Brain pericyte (primary cell): ENCODE results near the gene NSG1.
"Not testable (repeated sequence)": the region's sequence is repeated elsewhere in the genome, so short reads cannot be mapped to it uniquely, and the experiment has no call there.

Source experiments
- DNase-seq: peaks from one replicate; pipeline ENCODE4 v3.0.0-alpha.2; 2012; ENCODE audit warnings: low read depth, low spot score

NSG1 gene

DNA sequence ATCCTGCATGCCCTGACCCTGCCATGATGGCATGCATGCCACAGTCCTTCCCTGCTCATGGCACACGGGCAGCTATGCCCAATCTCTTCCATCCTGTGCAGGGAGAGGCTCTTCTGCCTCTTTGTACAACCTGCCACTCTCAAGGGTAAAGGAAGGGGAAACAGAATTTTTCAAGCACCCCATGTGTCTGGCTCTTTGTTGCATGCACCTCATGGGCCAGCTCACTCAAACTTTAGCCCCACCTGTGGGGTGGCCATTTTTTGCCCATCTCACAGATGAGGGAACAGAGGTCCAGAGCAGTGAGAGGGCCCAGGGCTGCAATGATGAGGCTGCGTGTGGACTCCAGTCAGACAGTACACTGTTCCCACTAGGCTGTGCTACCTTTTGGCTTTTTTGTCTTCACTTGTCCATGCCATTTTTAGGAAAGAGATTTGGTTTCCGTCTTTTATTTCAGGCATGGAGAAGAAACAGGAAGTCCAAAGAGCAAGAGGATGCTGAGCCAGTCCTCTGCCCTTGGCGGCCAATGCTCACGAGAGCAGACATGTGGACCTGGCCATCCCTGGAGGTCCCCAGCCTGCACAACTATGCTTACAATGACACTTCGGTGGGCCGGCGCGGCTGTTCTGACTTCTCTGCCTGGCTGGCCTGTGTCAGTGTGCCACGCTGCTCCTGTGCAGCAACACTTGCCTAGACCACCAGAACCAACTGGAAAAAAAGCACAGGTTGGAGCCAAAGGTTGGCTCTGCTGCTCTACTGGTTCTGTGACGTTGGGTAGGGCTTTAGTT lies 45.6 kb downstream of the NSG1 start:
- no peak for DNase-seq

DNA sequence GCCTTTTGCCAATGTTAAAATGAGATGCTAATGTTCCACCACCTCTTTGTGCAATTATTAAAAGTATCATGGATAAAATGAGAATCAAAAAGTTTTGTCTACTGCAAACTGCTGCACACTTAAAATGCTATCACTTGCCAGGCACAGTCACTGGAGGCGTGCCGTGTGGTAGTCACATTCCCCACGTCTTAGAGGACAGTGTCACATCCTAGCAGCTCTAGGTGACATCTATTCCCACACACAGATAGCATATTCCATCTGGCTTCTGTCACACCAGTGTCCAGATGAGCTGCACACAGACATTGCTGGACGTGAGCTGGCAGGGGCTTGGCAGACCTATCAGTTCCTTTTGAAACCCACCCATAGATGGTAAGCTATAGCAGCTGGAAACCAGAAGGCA lies 47.0 kb downstream of the NSG1 start:
- no peak for DNase-seq

DNA sequence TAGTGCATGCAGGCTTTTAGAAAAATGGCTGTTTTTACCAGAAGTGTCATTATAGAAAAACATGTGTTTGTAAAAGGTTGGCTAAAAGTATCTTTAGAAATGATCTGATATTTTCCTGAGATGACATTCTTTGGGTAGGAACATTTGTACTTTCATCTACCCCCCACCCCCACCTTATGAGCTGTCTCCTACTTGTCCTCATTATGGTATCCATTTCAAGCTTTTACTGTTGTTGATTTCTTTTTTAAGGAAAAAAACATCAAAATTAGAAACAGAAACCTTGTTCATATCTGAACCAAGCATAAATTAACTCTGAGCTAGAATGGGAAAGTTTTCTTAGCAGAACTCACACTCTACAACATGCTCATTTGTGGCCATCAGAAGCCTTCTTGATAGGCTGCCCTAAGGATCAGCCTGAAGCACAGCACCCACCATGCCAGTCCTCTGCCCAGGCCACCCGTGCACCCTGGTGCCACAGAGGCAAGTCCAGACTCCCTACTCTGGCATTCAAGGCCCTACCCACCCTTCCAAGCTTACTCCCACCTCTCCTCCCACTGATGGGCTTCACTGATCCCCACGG lies 49.4 kb downstream of the NSG1 start:
- DNase-seq: no peak

DNA sequence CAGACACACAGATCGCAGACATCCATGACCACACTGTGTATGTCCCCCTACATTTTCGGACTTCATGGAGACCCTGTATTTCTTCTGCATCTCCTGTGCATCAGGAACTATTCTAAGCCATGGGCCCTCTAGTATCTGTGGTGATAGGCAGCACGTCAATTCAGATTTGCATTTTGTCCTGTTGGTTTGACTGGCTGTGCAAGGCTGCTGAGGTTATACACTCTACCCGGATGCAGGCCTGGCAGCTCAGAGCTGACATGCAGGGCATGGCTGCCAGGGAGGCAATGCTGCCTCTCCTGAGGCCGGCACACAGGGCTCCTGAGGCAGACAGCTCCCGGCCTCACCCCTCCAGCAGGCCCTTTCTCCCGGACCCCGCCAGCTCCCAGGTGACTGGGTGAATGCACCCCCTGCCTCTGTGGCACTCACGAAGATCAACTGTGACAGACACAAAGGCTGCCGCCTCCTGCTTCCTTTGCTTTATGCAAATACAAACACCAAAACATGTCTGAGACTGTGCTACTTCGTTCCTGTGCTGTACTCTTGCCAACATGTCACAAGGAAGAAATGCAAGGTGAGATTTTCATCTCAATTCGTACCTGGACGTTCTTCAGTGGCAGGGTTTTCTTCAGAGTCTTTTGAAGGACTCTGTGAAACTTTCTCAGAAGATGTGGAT lies 51.0 kb downstream of the NSG1 start:
- DNase-seq: no peak

DNA sequence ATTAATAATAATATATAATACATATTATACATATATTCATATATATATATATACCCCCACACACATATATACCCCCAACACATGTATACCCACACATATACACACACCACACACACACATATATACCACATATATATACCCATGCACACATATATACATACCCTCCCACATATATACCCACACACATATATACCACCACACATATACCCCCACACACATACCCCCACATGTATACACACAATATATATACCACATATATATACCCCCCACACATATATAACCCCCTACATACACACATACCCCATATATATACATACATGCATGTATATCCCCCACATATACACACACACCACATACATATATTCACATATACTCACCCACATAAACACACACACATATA lies 52.0 kb downstream of the NSG1 start:
- DNase-seq: no peak

DNA sequence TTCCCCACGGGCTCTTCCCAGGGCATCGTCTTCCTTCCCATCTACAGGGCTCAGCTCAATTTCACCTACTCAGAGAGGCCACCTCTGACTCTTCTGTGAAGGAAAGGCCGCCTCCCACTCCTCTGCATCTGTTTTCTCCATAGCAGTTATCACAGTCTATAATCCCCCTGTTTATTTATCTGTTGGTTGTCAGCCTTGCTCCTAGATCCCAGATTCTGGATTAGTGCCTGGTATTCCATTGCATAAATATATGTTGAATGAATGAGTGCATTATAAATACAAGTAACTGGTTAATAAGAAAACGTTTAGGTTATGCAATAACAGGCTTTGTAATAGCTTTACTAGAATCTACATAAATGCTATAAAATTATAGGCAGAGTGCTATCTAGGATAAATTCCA lies 52.9 kb downstream of the NSG1 start:
- no peak for DNase-seq

DNA sequence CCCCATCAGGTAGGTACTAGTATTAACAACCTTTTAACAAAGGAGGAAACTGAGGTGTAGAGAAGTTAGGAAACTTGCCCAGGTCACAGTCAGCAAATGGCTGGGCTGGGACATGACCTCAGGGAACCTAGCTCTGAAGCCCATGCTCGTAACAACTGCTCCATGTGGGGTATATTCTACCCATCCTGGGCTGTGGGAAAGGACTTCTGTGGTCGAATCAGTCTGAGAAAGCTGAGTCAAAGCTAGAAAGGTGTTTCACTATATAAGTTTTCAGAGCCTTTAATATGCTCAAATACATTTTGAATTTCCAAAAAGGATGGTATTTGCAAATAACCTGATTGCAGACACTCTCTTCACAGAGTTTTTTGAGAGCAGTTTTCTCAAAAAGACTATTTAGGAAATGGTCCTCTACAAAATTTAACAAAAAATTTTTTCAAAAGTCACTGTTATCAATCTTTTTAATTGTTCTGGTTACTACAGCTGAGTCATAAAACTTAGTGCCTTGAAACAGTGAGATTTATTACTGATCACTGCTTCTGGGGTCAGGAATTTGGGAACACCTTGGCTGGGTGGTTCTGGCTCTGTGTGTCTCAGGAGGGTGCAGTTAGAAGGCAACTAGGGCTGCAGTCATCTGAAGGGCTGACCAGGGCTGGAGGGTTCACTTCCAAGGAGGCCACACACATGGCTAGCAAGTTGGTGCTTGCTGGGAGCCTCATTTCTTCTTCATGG lies 53.6 kb downstream of the NSG1 start:
- no peak for DNase-seq

DNA sequence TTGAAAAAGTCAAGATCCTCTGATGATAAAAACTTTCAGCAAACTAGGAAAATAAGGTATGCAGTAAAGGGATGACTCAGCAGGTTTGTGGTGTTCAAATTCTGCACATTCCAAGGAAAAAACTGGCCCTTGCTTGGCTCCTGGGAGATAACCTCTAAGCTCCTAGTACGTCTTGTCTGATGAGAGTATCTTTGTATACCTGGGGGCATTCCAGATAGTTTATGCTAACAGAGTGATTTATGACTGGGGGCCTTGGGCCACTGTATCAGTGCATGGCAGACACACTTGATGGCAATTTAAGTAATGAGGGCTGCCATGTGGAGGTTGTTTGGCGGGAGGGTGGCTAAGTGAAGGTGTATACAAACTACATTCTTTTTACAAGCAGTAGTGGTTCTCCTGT lies 56.9 kb downstream of the NSG1 start:
- no peak for DNase-seq

DNA sequence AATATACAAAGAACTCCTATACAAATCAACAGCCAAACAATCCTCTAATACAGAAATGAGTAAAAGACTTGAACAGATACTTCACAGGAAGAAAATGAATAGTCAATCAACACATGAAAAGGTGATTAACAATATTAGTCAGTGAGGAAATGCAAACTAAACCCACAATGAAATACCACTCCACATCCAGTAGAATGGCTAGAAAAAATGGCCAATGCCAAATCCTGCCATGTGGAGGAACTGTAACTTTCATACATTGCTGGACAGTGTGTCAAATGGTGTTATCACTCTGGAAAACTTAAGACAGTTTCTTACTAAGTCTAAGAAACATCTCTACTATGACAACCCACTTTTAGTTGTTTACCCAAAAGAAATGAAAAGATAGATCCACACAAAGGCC lies 59.5 kb downstream of the NSG1 start:
- no peak for DNase-seq

DNA sequence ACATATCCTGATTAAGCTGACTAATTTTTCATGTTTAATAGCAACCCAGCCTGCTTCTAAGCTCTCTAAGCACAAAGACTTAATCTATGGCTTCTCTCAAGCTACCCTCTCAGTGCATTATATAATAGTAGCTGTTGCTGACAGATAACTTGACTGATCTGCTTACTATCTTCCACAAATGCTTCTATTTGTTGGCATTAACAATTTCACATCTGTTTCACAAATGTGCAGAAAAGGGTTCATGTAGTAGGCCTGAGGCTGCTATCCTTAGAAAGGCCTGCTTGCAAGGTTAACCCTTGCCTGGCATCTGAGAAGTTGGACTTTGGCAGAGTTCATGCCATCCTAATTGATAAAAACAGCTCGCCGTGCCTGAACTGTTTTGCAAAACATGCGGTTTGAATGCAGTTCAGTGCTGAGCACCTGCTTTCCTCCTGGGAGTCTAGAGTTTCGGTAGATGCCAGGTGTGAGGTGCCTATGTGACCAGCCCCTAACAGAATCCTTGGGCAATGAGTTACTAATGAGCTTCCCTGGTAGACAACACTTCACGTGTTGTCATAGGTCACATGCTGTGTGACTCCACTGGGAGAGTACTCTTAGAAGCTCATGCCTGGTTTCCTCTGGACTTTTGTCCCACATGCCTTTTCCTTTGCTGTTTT lies 68.4 kb downstream of the NSG1 start:
- DNase-seq: no peak

DNA sequence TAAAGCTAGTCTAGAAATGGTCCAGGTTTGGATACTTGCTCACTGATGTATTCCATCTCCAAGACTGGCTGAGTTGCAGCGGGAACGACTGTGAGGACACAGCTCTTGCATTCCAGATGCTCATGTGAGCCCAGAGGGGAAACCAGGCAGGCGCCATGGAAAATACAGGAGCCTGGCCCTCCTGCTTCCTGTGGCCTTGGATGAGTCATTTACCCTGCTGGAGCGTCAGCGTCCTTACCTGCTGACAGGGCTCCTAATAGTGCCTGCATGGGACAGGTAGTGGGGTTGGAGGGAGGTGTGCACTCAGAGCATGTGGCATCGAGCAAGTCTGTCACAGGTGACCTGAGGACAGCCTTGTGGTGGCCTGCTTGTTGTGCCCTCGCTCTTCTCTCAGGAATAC lies 69.4 kb downstream of the NSG1 start:
- no peak for DNase-seq

DNA sequence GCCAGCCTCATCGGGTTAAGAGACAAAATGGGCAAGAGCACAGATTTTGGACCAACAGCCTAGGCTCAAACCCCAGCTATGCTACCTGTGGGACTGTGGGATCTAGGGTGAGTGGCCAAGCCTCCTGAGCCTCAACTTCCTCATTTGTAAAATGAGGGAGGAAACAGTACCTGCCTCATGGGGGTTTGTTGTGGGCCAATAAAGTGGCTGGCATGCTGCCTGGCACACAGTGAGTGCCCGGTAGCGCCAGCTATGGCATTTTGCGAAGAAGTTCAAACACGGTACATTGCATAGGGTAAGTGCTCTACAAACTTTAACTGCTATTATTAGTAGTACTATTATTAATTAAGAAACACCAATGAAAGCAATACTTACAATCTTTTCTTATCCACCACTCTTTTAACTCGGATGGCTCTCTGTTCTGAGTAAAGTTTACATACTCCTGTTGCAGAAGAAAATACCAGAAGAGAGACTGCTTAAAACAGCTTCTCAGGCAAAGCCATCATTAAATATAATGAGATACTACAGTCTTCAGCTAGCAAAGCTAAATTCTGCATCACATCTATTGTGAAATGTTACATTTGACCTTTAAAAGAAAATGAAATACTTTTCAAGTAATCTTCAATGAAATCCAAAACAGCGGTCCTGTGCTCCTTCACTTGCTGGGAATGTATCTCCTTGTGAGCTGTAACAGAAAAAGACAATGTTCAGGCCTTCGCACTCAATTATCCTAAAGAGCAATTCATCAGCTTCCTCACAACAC lies 70.1 kb downstream of the NSG1 start:
- DNase-seq: no peak

DNA sequence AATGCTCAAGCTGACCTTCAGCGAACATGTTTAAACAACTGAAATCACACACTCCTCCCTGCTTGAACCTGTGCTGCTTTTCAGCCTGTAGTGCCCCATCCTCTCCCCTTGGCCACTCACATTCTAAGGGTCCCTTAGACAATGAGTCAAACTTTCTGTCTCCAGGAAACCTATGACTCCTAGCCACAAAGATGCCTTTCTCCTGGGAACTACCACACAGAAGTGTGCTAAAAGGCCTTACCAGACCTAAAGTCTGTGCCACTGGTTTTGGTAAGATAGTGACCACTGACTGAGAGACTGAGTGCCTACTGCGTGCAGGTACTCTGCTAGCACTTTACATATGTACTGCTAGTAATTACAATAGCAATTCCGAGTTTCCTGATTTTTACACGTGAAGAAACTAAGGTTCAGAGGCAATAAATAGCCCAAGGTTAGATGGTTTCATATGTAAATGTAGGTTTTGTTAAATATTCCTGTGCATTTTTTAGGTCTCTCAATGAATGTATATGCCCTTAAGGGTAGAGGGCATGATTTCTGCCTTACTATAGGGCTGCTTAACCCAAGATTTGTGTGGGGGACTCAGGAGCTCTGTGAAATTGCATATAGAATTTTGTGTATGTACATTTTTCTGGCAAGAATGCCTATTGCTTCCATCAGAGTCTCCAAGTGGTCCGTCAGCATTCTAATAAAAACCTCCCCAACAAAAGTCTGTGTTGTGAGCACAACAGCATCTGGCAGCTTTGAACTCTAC lies 71.1 kb downstream of the NSG1 start:
- DNase-seq: no peak

DNA sequence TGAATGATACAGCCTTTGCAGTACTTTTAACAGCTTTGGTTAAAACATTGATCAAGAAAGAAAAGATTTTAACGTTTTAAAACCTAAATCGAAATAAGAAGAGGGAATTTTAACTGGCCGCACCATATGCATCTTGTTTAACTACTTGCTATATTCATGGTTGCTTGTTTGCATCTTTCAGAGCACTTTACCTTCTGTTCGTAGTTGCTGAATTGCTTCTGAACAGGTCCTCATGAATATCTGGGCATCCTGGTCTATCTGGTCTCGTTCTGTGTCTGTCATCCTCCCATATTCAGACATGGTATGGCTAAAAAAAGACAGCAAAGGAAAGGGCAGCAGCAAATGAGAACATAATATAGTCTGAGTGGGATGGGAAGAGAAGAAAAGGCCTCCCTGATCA lies 72.3 kb downstream of the NSG1 start:
- no peak for DNase-seq

DNA sequence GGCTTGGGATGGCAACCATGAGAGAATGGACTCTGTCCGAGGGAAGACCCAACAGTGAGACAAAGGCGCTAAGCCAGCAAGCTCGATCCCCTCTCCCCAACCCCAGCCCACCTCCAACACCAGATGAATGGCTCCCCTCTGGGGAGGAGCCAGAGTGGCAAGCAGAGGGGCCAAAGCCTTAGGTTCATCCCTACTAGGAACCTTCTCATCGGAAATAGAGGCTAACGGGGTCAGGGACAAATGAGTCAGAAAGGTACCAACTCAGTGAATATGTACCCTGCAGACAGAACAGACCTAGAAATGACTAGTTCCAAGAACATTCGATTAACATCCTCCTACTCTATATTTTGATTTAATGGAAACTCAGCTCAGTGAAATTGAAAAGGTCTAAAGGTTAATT lies 73.9 kb downstream of the NSG1 start:
- no peak for DNase-seq

DNA sequence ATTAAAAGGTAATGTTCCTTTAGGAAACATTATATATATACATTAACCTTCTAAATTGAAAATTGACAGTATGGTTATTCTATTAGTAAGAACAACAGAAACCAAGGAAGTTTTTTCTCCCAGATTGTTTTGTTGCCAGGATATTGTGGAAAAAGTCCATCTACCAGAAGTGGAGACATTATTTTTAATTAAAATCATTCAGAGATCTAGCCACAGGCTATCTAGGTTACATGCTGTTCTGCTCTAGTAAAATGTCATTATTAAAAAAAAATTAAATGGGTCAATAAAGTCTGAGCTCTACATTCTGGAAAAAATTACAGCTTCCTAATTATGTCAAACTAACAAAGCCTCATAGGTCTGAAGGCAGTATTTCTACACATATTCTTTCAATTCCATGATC lies 74.3 kb downstream of the NSG1 start:
- no peak for DNase-seq

DNA sequence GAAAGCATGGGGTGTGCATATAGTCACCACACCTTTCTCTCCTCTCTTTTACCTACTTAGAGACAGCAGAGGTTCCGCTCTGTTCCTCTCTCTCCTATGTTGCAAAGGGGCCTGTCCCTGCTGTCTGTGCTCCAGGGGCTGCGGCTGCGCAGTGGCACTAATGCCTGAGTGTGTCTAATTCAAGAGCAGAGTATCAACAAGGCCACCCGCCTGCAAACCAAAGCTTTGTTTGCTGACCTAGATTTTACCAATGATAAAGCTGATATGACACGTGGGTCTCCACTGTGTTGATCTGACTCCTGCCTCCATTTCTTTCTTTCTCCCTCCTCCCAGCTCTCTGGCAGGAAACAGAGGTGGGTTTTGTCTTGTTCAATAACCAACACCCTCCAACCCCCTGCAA lies 74.9 kb downstream of the NSG1 start:
- no peak for DNase-seq

DNA sequence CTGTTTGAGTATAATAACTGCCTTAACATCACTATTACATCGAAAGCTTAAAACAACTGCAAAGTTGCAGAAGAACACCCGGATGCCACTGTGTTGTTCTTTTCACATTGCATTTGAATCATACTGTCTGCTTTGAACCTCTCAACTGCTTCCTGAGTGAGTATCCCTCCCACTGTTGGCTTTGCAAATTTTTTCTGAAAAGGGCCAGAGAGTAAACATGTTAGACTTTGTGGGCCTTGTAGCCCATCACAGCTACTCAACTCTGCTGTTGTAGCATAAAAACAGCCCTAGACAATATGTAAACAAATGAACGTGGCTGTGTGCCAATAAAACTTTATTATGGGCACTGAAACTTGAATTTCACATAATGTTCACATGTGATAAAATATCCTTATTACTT lies 76.1 kb downstream of the NSG1 start:
- DNase-seq: no peak

DNA sequence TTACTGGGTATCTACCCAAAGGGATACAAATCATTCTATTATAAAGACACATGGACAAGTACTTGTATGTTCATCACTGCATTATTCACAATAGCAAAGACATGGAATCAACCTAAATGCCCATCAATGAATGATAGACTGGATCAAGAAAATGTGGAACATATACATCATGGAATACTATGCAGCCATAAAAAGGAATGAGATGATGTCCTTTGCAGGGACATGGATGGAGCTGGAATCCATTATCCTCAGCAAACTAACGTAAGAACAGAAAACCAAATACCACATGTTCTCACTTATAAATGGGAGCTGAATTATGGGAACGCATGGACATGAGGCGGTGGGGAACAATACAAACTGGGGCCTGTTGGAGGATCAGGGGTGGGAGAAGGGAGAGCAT lies 78.3 kb downstream of the NSG1 start:
- not testable (repeated sequence) for DNase-seq
